Spleen (tissue), 11 donors: Measurements from ENCODE around the gene BLZF1. TPM values are rescaled to one million over a fixed set of nuclear protein-coding genes. Genes with fewer than 3 reads are reported as not detected.

Experiments
- DNase-seq: peaks from one replicate; pipeline ENCODE4 v3.0.0-alpha.2; 2020
- H3K27ac ChIP-seq, 8 donors: fragments of 200-600 bp; sonication (generic) in 7 of 8; 1 replicate in 4 of 8; 2 replicates in 4 of 8; pipeline versions ENCODE4 v1.5.0 to v1.8.0; 2016 to 2021; ENCODE audit warnings: inconsistent platforms in 4 of 8, mild to moderate bottlenecking in 4 of 8, moderate library complexity in 1 of 8
- H3K27me3 ChIP-seq, 7 donors: fragments of 200-600 bp; sonication (generic) in 6 of 7; replicated peaks in 1 of 7; 1 replicate in 4 of 7; 2 replicates in 3 of 7; pipeline versions ENCODE4 v1.5.0 to v1.8.0; 2016 to 2021; ENCODE audit warnings: inconsistent platforms in 3 of 7, mild to moderate bottlenecking in 1 of 7
- H3K36me3 ChIP-seq, 6 donors: fragments of 200-600 bp; sonication (generic) in 5 of 6; 1 replicate in 4 of 6; 2 replicates in 2 of 6; pipeline versions ENCODE4 v1.5.0 to v1.8.0; 2016 to 2021; ENCODE audit warnings: inconsistent platforms in 2 of 6
- H3K4me1 ChIP-seq, 6 donors: fragments of 200-600 bp; sonication (generic) in 5 of 6; 1 replicate in 3 of 6; 2 replicates in 3 of 6; pipeline versions ENCODE4 v1.5.0 to v1.8.0; 2016 to 2021; ENCODE audit warnings: inconsistent platforms in 3 of 6
- H3K4me3 ChIP-seq, 8 donors: fragments of 200-600 bp; sonication (generic) in 7 of 8; 1 replicate in 4 of 8; 2 replicates in 4 of 8; pipeline versions ENCODE4 v1.5.0 to v1.8.0; 2016 to 2021; ENCODE audit warnings: inconsistent platforms in 4 of 8, mild to moderate bottlenecking in 4 of 8, moderate library complexity in 2 of 8
- H3K9me3 ChIP-seq, 8 donors: fragments of 200-600 bp; sonication (generic) in 7 of 8; 1 replicate in 4 of 8; 2 replicates in 4 of 8; pipeline versions ENCODE4 v1.5.0 to v1.8.0; 2016 to 2021; ENCODE audit warnings: inconsistent platforms in 4 of 8
- CTCF ChIP-seq, 11 experiments: fragments of 200-600 bp in 7 of 11; fragments of 450-650 bp in 4 of 11; sonication (generic) in 4 of 11; IDR thresholded peaks in 8 of 11; conservative IDR thresholded peaks in 3 of 11; 1 replicate in 7 of 11; 2 replicates in 4 of 11; pipeline versions ENCODE4 v1.4.0 to v1.8.0; 2016 to 2021; ENCODE audit warnings: antibody characterized with exemption in 11 of 11, inconsistent platforms in 4 of 11, mild to moderate bottlenecking in 1 of 11
- POLR2A ChIP-seq, 3 donors: fragments of 450-650 bp; IDR thresholded peaks; one replicate each; pipeline ENCODE4 v1.5.1; 2017; ENCODE audit warnings: antibody characterized with exemption in 3 of 3, mild to moderate bottlenecking in 1 of 3
- POLR2AphosphoS5 ChIP-seq, 3 donors: sonication (generic); formaldehyde crosslinking; IDR thresholded peaks; one replicate each; pipeline ENCODE4 v1.5.1; 2017; ENCODE audit warnings: antibody characterized with exemption in 3 of 3
- WGBS, 5 donors: extraction: QIAGEN DNeasy Blood & Tissue Kit in 3 of 5; methylation state at CpG; one replicate each; pipeline versions ENCODE4 v1.1.5 to v1.1.7; 2013 to 2018; 5-methylcytosine and 5-hydroxymethylcytosine counted together
- intact Hi-C: fragments of 100-400 bp; cut with DNase I; formaldehyde crosslinking; loops from one replicate; pipeline ENCODE4 v1.15.0; 2023; ENCODE audit warnings: low total_unique reads
- polyA plus RNA-seq, 3 donors: library from polyadenylated mRNA; stranded (reverse); fragments of 200-250 nt; gene quantifications; one replicate each; pipeline ENCODE4 v1.2.1, GENCODE V29; 2013
- total RNA-seq, 7 donors: library from RNA; depleted of rRNA in 3 of 7; stranded (reverse); fragments of >200 nt in 3 of 7; fragmentation: NEBNext Ultra II Directional in 4 of 7; extraction: Animal tissue kit (Norgen Biotek cat#: 25700) in 4 of 7; gene quantifications; one replicate each; pipeline versions ENCODE4 v1.1.0 to v1.2.1, GENCODE V29; 2016 to 2021
- donor health status: healthy with polysubstance abuse.
- donor health status: DM: no; HTN: no; CAD: no; lungs with moderate emphysema.
- donor health status: DM: no; HTN: no; CAD: no.
- donor health status: Bipolar disorder and iron deficiency.
- donor health status: healthy.
- donor health status: DM: no; HTN: no; CAD: no.
- donor health status: DM: yes; HTN: yes; CAD: no.

The BLZF1 gene
- total and polyA plus RNA-seq, 10 donors = 5.6 to 33.8 (median 21.8) TPM

GRCh38 chr1:169414952-169415351, 47.0 kb downstream of the BLZF1 start:
- H3K9me3 ChIP-seq = peaks cover 0 to 42% (median 37%) of the 10 kb centered on the region in 8 donors
- intact Hi-C loops = no loop called here
- H3K27me3 ChIP-seq = no peaks in the 10 kb centered on the region
- no peak for TF ChIP-seq POLR2AphosphoS5 (IDR thresholded peaks at IDR 0.05)
- TF ChIP-seq POLR2A (IDR thresholded peaks at IDR 0.05) = no peak
- TF ChIP-seq CTCF (IDR thresholded peaks at IDR 0.05 in 8 of 11, conservative IDR thresholded peaks at IDR 0.05 in 3 of 11) = no peak
- H3K4me3 ChIP-seq = no peak overlapping the region
- no peaks in the 10 kb centered on the region for H3K36me3 ChIP-seq
- WGBS, 5 donors = 90 to 100% (median 97%) methylated on average over 2 of the region's 2 CpGs
- H3K27ac ChIP-seq = no peak overlapping the region
- H3K4me1 ChIP-seq = no peaks in the 10 kb centered on the region
- DNase-seq = no peak

DNA sequence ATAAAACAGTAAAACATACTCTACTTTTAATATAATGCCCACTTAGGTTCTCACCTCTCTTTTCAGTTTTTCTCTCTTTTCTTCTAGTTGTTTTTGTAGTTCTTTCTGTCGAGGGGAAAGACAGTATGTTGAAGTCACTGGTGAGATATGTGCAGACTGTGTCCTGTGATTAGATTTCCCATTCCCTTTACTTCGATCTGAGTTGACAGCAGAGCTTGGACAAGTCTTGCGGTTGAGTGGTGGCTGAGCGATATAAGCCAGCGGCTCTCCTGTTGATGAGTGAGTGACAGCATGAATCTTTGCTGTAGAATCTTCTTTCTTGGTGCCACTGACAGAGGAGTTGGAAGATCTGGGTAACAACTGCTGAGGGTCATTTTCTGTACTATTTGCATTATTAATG, 53.3 kb downstream of the BLZF1 start:
- Histone ChIP-seq H3K4me1 (no peaks in the 10 kb centered on the region), H3K36me3 (no peaks in the 10 kb centered on the region), H3K27ac (no peak overlapping the region), H3K4me3 (no peak overlapping the region), H3K9me3 (no peaks in the 10 kb centered on the region), H3K27me3 (peaks cover 0 to 22% (median 3%) of the 10 kb centered on the region in 7 donors)
- no peak for DNase-seq
- 82 to 92% (median 89%) methylated on average over 5 of the region's 5 CpGs for WGBS, 5 donors
- intact Hi-C loops = no loop called here
- TF ChIP-seq POLR2AphosphoS5 (IDR thresholded peaks at IDR 0.05) (no peak), POLR2A (IDR thresholded peaks at IDR 0.05) (no peak), CTCF (IDR thresholded peaks at IDR 0.05 in 8 of 11, conservative IDR thresholded peaks at IDR 0.05 in 3 of 11) (no peak)

GRCh38 chr1:169426174-169426705, 58.2 kb downstream of the BLZF1 start:
- no peak for TF ChIP-seq POLR2A (IDR thresholded peaks at IDR 0.05)
- no peak for TF ChIP-seq CTCF (IDR thresholded peaks at IDR 0.05 in 8 of 11, conservative IDR thresholded peaks at IDR 0.05 in 3 of 11)
- TF ChIP-seq POLR2AphosphoS5 (IDR thresholded peaks at IDR 0.05) = no peak
- no peaks in the 10 kb centered on the region for H3K9me3 ChIP-seq
- WGBS, 5 donors = 66 to 79% (median 71%) methylated on average over 6 of the region's 6 CpGs
- H3K36me3 ChIP-seq = no peaks in the 10 kb centered on the region
- no peak for DNase-seq
- H3K27ac ChIP-seq = no peak overlapping the region
- H3K4me1 ChIP-seq = peaks cover 0 to 11% (median 8%) of the 10 kb centered on the region in 6 donors
- intact Hi-C loops = no loop called here
- no peak overlapping the region for H3K4me3 ChIP-seq
- H3K27me3 ChIP-seq = peaks cover 0 to 59% (median 16%) of the 10 kb centered on the region in 7 donors

GRCh38 chr1:169427081-169427641, 59.2 kb downstream of the BLZF1 start, which contains the start of gene CCDC181:
Gene CCDC181 (minus strand): TSS chr1:169427474. CDS start chr1:169424927, 2,547 bp downstream.
- no peaks in the 10 kb centered on the region for H3K36me3 ChIP-seq
- peak within 1 kb of the TSS; percentile 6 to 63 (median 22) for H3K4me3 ChIP-seq
- 1 to 2% (median 2%) methylated on average over 29 of the region's 29 CpGs for WGBS, 5 donors
- intact Hi-C loops = no loop called here
- peaks cover 0 to 67% (median 16%) of the 10 kb centered on the region in 7 donors for H3K27me3 ChIP-seq
- peaks cover 0 to 5% (median under 1%) of the 10 kb centered on the region in 8 donors for H3K9me3 ChIP-seq
- peak; percentile 72 for DNase-seq
- H3K4me1 ChIP-seq = peaks cover 0 to 11% (median 8%) of the 10 kb centered on the region in 6 donors
- H3K27ac ChIP-seq = no peak within 1 kb of the TSS
- TF ChIP-seq POLR2AphosphoS5 (IDR thresholded peaks at IDR 0.05) (no peak), POLR2A (IDR thresholded peaks at IDR 0.05) (no peak), CTCF (IDR thresholded peaks at IDR 0.05 in 8 of 11, conservative IDR thresholded peaks at IDR 0.05 in 3 of 11) (no peak)
